SK-N-SH (cell line): Measurements from ENCODE around the gene SPNS1. TPM values are rescaled to one million over a fixed set of nuclear protein-coding genes. Genes with fewer than 3 reads are reported as not detected.
"Not testable (repeated sequence)": the region's sequence is repeated elsewhere in the genome, so short reads cannot be mapped to it uniquely, and the experiment has no call there.

Experiments
- CTCF ChIA-PET: fragments of 300-600, 350-600 bp; formaldehyde crosslinking; extraction: SDS; loops from one replicate; lab custom pipeline; 2021; lab: Yijun Ruan, JAX
- POLR2A ChIA-PET: fragments of 350-600 bp; sonication (Branson Sonifier 250); formaldehyde crosslinking; extraction: SDS; loops from one replicate; lab custom pipeline; 2020; ENCODE audit warnings: antibody characterized with exemption, inconsistent platforms; lab: Yijun Ruan, JAX
- DNase-seq: peaks from one replicate; pipeline ENCODE4 v3.0.0; 2012
- H2AFZ ChIP-seq: fragments of 200-600 bp; sonication (generic); 2 replicates; pipeline ENCODE4 v1.8.1; 2016; ENCODE audit warnings: antibody characterized with exemption, mild to moderate bottlenecking, low read depth
- H3F3A ChIP-seq: fragments of 200-600 bp; sonication (generic); replicated peaks from 2 replicates; pipeline ENCODE3; 2016; ENCODE audit warnings: antibody characterized with exemption, mild to moderate bottlenecking; ENCODE audit not compliant: insufficient read depth
- H3K27ac ChIP-seq, 2 experiments: fragments of 200-500 bp in 1 of 2; fragments of 200-600 bp in 1 of 2; sonication (Bioruptor generic) in 1 of 2; sonication (generic), shearing (Covaris generic) in 1 of 2; 2 replicates each; pipeline versions ENCODE4 v1.5.1 to v1.6.1; 2014 to 2016; ENCODE audit warnings: low read depth in 2 of 2, inconsistent platforms in 1 of 2, low read length in 1 of 2, mild to moderate bottlenecking in 1 of 2, mixed read lengths in 1 of 2
- H3K27me3 ChIP-seq: fragments of 200-600 bp; sonication (generic), shearing (Covaris generic); 2 replicates; pipeline ENCODE4 v1.6.1; 2016; ENCODE audit warnings: mixed run types; ENCODE audit not compliant: insufficient read depth
- H3K36me3 ChIP-seq, 2 experiments: fragments of 200-500 bp in 1 of 2; fragments of 200-600 bp in 1 of 2; sonication (Bioruptor generic) in 1 of 2; sonication (generic) in 1 of 2; replicated peaks in 1 of 2; 2 replicates each; pipeline versions ENCODE3 to v1.5.1; 2014 to 2016; ENCODE audit warnings: low read length in 1 of 2, mild to moderate bottlenecking in 1 of 2; ENCODE audit not compliant: insufficient read depth in 2 of 2, control insufficient read depth in 1 of 2
- H3K4me1 ChIP-seq, 2 experiments: fragments of 200-500 bp in 1 of 2; fragments of 200-600 bp in 1 of 2; sonication (Bioruptor generic) in 1 of 2; sonication (generic), shearing (Covaris generic) in 1 of 2; 2 replicates each; pipeline versions ENCODE4 v1.5.1 to v1.6.1; 2014 to 2016; ENCODE audit warnings: low read depth in 1 of 2, low read length in 1 of 2, mixed run types in 1 of 2; ENCODE audit not compliant: insufficient read depth in 2 of 2, control insufficient read depth in 1 of 2
- H3K4me2 ChIP-seq: fragments of 200-600 bp; sonication (generic), shearing (Covaris generic); 2 replicates; pipeline ENCODE4 v1.6.1; 2017; ENCODE audit warnings: mixed run types
- H3K4me3 ChIP-seq, 2 experiments: fragments of 200-500 bp in 1 of 2; fragments of 200-600 bp in 1 of 2; sonication (Bioruptor generic) in 1 of 2; sonication (generic), shearing (Covaris generic) in 1 of 2; 2 replicates each; pipeline versions ENCODE4 v1.5.1 to v1.8.1; 2014 to 2016; ENCODE audit warnings: low read depth in 2 of 2, inconsistent platforms in 1 of 2, low read length in 1 of 2, mild to moderate bottlenecking in 1 of 2, mixed read lengths in 1 of 2, moderate library complexity in 1 of 2
- H3K79me2 ChIP-seq: fragments of 200-600 bp; sonication (generic); 2 replicates; pipeline ENCODE4 v1.8.1; 2017; ENCODE audit warnings: mild to moderate bottlenecking; ENCODE audit not compliant: insufficient read depth
- H3K9ac ChIP-seq: fragments of 200-600 bp; sonication (generic); 2 replicates; pipeline ENCODE4 v1.6.1; 2017; ENCODE audit warnings: mixed run types
- H3K9me2 ChIP-seq: fragments of 200-600 bp; sonication (generic); 2 replicates; pipeline ENCODE4 v1.6.1; 2017; ENCODE audit warnings: mixed run types
- H3K9me3 ChIP-seq: fragments of 200-600 bp; sonication (generic); 2 replicates; pipeline ENCODE4 v1.6.1; 2017; ENCODE audit warnings: mixed run types, mild to moderate bottlenecking, moderate library complexity
- H4K20me1 ChIP-seq: fragments of 200-600 bp; sonication (generic); 2 replicates; pipeline ENCODE4 v1.6.1; 2017; ENCODE audit warnings: mild to moderate bottlenecking, mixed run types; ENCODE audit not compliant: insufficient read depth
- CHD2 ChIP-seq: fragments of 150-350 bp; IDR thresholded peaks from 2 replicates; pipeline ENCODE4 v1.6.1; 2018; ENCODE audit warnings: low read length; ENCODE audit not compliant: partially characterized antibody
- ELF1 ChIP-seq: IDR thresholded peaks from 2 replicates; pipeline ENCODE4 v1.4.0; 2012
- FOSL2 ChIP-seq: IDR thresholded peaks from 2 replicates; pipeline ENCODE4 v1.4.0; 2012; ENCODE audit warnings: low read depth, mild to moderate bottlenecking, moderate library complexity, borderline replicate concordance
- FOXM1 ChIP-seq: IDR thresholded peaks from 2 replicates; pipeline ENCODE4 v1.4.0; 2012; ENCODE audit warnings: low read depth, mild to moderate bottlenecking
- MXI1 ChIP-seq: IDR thresholded peaks from 2 replicates; pipeline ENCODE4 v1.6.1; 2012; ENCODE audit warnings: mild to moderate bottlenecking, low read depth, low read length, improper control_type of control experiment
- NFIC ChIP-seq: IDR thresholded peaks from 2 replicates; pipeline ENCODE4 v1.4.0; 2012; ENCODE audit warnings: borderline replicate concordance
- NRF1 ChIP-seq: IDR thresholded peaks from 2 replicates; pipeline ENCODE4 v1.6.1; 2012; ENCODE audit warnings: low read depth, mild to moderate bottlenecking, low read length
- POLR2AphosphoS5 ChIP-seq: IDR thresholded peaks from 2 replicates; pipeline ENCODE4 v1.6.1; 2012; ENCODE audit warnings: low read depth, low read length
- RAD21 ChIP-seq: IDR thresholded peaks from 2 replicates; pipeline ENCODE4 v1.6.1; 2012; ENCODE audit warnings: mild to moderate bottlenecking, low read length
- SIN3A ChIP-seq: IDR thresholded peaks from 2 replicates; pipeline ENCODE4 v1.6.1; 2012; ENCODE audit warnings: low read depth, mild to moderate bottlenecking, low read length, moderate library complexity, borderline replicate concordance
- TEAD4 ChIP-seq: IDR thresholded peaks from 2 replicates; pipeline ENCODE4 v1.4.0; 2012; ENCODE audit warnings: mild to moderate bottlenecking, borderline replicate concordance; ENCODE audit not compliant: insufficient read depth
- YY1 ChIP-seq: IDR thresholded peaks from 2 replicates; pipeline ENCODE4 v1.4.0; 2012; ENCODE audit warnings: low read depth, mild to moderate bottlenecking
- WGBS: methylation state at CpG from one replicate; pipeline ENCODE4 v1.1.6; 2017; ENCODE audit warnings: low lambda C conversion rate; 5-methylcytosine and 5-hydroxymethylcytosine counted together
- polyA plus RNA-seq, 3 experiments: library from polyadenylated mRNA; depleted of rRNA; stranded (reverse); fragments of >200 nt; gene quantifications; 2 replicates each; pipeline ENCODE4 v1.2.3, GENCODE V29; 2012
- TF ChIP-seq, protein P1 (sequence below): IDR thresholded peaks from 2 replicates; pipeline ENCODE4; 2012
- TF ChIP-seq, protein P2 (sequence below): fragments of 150-350 bp; IDR thresholded peaks from 2 replicates; pipeline ENCODE4 v1.6.1; 2017; ENCODE audit warnings: antibody characterized with exemption, low read length, low read depth, borderline replicate concordance
- TF ChIP-seq, protein P3 (sequence below): fragments of 200-600 bp; sonication (generic); IDR thresholded peaks from 2 replicates; pipeline ENCODE4 v1.6.1; 2017; ENCODE audit warnings: antibody characterized with exemption, mild to moderate bottlenecking, moderate library complexity
- TF ChIP-seq, protein P4 (sequence below): IDR thresholded peaks from 2 replicates; pipeline ENCODE4 v1.4.0; 2012; ENCODE audit warnings: low read depth
- TF ChIP-seq, protein P5 (sequence below): fragments of 150-350 bp; IDR thresholded peaks from 2 replicates; pipeline ENCODE4 v1.6.1; 2016; ENCODE audit warnings: mild to moderate bottlenecking, low read depth, low read length
- TF ChIP-seq, protein P6 (sequence below): IDR thresholded peaks from 2 replicates; pipeline ENCODE4 v1.4.0; 2012; ENCODE audit warnings: low read depth, borderline replicate concordance

SPNS1 gene
- polyA plus RNA-seq, 1 of the 3 experiments (the other 2 are of a cell fraction) = 41.1 TPM

DNA sequence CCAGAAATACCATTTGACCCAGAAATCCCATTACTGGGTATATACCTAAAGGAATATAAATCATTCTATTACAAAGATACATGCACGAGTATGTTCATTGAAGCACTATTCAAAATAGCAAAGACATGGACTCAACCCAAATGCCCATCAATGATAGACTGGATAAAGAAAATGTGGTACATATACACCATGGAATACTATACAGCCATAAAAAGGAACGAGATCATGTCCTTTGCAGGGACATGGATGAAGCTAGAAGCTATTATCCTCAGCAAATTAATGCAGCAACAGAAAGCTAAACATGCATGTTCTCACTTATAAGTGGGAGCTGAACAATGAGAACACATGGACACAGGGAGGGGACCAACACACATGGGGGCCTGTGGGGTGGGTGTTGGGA, 48.3 kb upstream of the SPNS1 start:
- not testable (repeated sequence) for H3K4me1 ChIP-seq, H3K79me2 ChIP-seq, H3K36me3 ChIP-seq, DNase-seq, H3K9me2 ChIP-seq, H2AFZ ChIP-seq, H4K20me1 ChIP-seq, H3K27me3 ChIP-seq, H3K9me3 ChIP-seq
- 68% methylated on average over 2 of the region's 2 CpGs for WGBS
- ChIA-PET POLR2A (interaction anchor here (1.2 kb wide), 1 partner anchor 63 kb away, joined by 4 read pairs; the partner anchor contains the start of gene SH2B1), CTCF (interaction anchor here (2.0 kb wide), 1 partner anchor 19 kb away, joined by 10 read pairs; no protein-coding TSS in a partner anchor)
- Histone ChIP-seq H3K27ac (peak overlapping the region in 1 of 2 experiments; percentile 98; a peak in 2 of 4 replicates), H3K4me2 (peak overlapping the region; percentile 82), H3K4me3 (peak overlapping the region in 1 of 2 experiments; percentile 96; a peak in 3 of 4 replicates), H3K9ac (peak overlapping the region; percentile 99; the same call in 1 of the 2 replicates), H3F3A (peaks cover 10% of the 10 kb centered on the region)

DNA sequence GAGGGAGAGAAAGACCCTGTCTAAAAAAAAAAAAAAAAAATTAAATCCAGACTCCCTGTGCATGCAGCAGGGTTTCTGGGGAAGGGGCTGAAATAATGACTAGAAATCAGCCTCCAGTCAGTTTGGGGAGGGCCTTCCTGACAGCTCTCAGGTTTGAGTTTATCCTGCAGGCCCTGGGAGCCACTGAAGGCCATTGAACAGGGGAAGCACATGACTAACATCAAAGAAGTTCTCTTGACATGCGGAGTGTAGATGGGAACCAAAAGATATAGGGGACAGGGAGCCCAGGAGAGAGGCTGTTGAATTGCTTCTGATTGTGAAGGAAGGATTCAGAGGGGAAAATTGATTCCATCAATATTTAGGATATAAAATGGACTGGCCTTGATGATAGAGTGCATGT, 46.8 kb upstream of the SPNS1 start:
- CTCF ChIA-PET = interaction anchor here (2.0 kb wide), 1 partner anchor 17 kb away, joined by 10 read pairs; no protein-coding TSS in a partner anchor
- Histone ChIP-seq H3K4me3 (no peak overlapping the region), H3K9me3 (no peaks in the 10 kb centered on the region), H4K20me1 (0 out of 2 replicates have a peak, but pooled peaks cover 6% of the 10 kb centered on the region), H2AFZ (no peak overlapping the region), H3F3A (peaks cover 10% of the 10 kb centered on the region), H3K79me2 (0 out of 2 replicates have a peak, but pooled peaks cover under 1% of the 10 kb centered on the region), H3K27ac (no peak overlapping the region), H3K9ac (no peak overlapping the region), H3K36me3 (peaks cover 0 to 7% of the 10 kb centered on the region in 2 experiments), H3K4me2 (no peak overlapping the region), H3K9me2 (no peaks in the 10 kb centered on the region), H3K4me1 (peaks cover 0 to 5% of the 10 kb centered on the region in 2 experiments; a peak in 1 of 4 replicates), H3K27me3 (no peaks in the 10 kb centered on the region)
- TF ChIP-seq MXI1 (no peak), POLR2AphosphoS5 (no peak), NRF1 (no peak), FOXM1 (no peak), ELF1 (no peak), SIN3A (no peak), RAD21 (no peak), FOSL2 (no peak), YY1 (no peak), CHD2 (no peak), NFIC (no peak), TEAD4 (no peak)
- TF ChIP-seq, protein P1, sequence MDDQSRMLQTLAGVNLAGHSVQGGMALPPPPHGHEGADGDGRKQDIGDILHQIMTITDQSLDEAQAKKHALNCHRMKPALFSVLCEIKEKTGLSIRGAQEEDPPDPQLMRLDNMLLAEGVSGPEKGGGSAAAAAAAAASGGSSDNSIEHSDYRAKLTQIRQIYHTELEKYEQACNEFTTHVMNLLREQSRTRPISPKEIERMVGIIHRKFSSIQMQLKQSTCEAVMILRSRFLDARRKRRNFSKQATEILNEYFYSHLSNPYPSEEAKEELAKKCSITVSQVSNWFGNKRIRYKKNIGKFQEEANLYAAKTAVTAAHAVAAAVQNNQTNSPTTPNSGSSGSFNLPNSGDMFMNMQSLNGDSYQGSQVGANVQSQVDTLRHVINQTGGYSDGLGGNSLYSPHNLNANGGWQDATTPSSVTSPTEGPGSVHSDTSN = no peak
- TF ChIP-seq, protein P2, sequence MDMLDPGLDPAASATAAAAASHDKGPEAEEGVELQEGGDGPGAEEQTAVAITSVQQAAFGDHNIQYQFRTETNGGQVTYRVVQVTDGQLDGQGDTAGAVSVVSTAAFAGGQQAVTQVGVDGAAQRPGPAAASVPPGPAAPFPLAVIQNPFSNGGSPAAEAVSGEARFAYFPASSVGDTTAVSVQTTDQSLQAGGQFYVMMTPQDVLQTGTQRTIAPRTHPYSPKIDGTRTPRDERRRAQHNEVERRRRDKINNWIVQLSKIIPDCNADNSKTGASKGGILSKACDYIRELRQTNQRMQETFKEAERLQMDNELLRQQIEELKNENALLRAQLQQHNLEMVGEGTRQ = no peak
- TF ChIP-seq, protein P3, sequence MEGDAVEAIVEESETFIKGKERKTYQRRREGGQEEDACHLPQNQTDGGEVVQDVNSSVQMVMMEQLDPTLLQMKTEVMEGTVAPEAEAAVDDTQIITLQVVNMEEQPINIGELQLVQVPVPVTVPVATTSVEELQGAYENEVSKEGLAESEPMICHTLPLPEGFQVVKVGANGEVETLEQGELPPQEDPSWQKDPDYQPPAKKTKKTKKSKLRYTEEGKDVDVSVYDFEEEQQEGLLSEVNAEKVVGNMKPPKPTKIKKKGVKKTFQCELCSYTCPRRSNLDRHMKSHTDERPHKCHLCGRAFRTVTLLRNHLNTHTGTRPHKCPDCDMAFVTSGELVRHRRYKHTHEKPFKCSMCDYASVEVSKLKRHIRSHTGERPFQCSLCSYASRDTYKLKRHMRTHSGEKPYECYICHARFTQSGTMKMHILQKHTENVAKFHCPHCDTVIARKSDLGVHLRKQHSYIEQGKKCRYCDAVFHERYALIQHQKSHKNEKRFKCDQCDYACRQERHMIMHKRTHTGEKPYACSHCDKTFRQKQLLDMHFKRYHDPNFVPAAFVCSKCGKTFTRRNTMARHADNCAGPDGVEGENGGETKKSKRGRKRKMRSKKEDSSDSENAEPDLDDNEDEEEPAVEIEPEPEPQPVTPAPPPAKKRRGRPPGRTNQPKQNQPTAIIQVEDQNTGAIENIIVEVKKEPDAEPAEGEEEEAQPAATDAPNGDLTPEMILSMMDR = no peak
- TF ChIP-seq, protein P4, sequence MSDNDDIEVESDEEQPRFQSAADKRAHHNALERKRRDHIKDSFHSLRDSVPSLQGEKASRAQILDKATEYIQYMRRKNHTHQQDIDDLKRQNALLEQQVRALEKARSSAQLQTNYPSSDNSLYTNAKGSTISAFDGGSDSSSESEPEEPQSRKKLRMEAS = no peak
- TF ChIP-seq, protein P5, sequence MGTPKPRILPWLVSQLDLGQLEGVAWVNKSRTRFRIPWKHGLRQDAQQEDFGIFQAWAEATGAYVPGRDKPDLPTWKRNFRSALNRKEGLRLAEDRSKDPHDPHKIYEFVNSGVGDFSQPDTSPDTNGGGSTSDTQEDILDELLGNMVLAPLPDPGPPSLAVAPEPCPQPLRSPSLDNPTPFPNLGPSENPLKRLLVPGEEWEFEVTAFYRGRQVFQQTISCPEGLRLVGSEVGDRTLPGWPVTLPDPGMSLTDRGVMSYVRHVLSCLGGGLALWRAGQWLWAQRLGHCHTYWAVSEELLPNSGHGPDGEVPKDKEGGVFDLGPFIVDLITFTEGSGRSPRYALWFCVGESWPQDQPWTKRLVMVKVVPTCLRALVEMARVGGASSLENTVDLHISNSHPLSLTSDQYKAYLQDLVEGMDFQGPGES = no peak
- TF ChIP-seq, protein P6, sequence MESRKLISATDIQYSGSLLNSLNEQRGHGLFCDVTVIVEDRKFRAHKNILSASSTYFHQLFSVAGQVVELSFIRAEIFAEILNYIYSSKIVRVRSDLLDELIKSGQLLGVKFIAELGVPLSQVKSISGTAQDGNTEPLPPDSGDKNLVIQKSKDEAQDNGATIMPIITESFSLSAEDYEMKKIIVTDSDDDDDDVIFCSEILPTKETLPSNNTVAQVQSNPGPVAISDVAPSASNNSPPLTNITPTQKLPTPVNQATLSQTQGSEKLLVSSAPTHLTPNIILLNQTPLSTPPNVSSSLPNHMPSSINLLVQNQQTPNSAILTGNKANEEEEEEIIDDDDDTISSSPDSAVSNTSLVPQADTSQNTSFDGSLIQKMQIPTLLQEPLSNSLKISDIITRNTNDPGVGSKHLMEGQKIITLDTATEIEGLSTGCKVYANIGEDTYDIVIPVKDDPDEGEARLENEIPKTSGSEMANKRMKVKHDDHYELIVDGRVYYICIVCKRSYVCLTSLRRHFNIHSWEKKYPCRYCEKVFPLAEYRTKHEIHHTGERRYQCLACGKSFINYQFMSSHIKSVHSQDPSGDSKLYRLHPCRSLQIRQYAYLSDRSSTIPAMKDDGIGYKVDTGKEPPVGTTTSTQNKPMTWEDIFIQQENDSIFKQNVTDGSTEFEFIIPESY = no peak
- POLR2A ChIA-PET = interaction anchor here (0.6 kb wide), 1 partner anchor 1422 kb away, joined by 3 read pairs; no protein-coding TSS in a partner anchor
- WGBS = 100% methylated on average over 1 of the region's 1 CpG
- no peak for DNase-seq
